H9 (cell line): ENCODE results near the gene SLC25A19. TPM values are rescaled to one million over a fixed set of nuclear protein-coding genes. Genes with fewer than 3 reads are reported as not detected.
"Not testable (repeated sequence)": the region's sequence is repeated elsewhere in the genome, so short reads cannot be mapped to it uniquely, and the experiment has no call there.

Experiments
- DNase-seq: peaks from one replicate; pipeline ENCODE4 v3.0.0-alpha.2; 2017
- H2AFZ ChIP-seq: one replicate; pipeline ENCODE4 v1.6.1; 2013; ENCODE audit warnings: mild to moderate bottlenecking, low read length, control low read depth, moderate library complexity
- H2AK5ac ChIP-seq: 2 replicates; pipeline ENCODE4 v1.6.1; 2013; ENCODE audit warnings: low read length, control low read depth, mixed read lengths; ENCODE audit not compliant: insufficient read length
- H2BK120ac ChIP-seq: one replicate; pipeline ENCODE4 v1.6.1; 2013; ENCODE audit warnings: low read depth, mild to moderate bottlenecking, low read length, control low read depth, inconsistent platforms; ENCODE audit not compliant: poor library complexity, severe bottlenecking
- H2BK12ac ChIP-seq: 2 replicates; pipeline ENCODE4 v1.6.1; 2013; ENCODE audit warnings: low read length, control low read depth, mixed read lengths, low read depth; ENCODE audit not compliant: insufficient read length
- H2BK15ac ChIP-seq: 2 replicates; pipeline ENCODE4 v1.6.1; 2013; ENCODE audit warnings: low read depth, low read length, control low read depth
- H2BK20ac ChIP-seq: one replicate; pipeline ENCODE4 v1.6.1; 2013; ENCODE audit warnings: low read depth, mild to moderate bottlenecking, low read length, control low read depth, inconsistent platforms; ENCODE audit not compliant: poor library complexity, severe bottlenecking
- H2BK5ac ChIP-seq: 2 replicates; pipeline ENCODE4 v1.6.1; 2013; ENCODE audit warnings: low read length, control low read depth, mixed read lengths; ENCODE audit not compliant: insufficient read length
- H3K14ac ChIP-seq: 2 replicates; pipeline ENCODE4 v1.6.1; 2013; ENCODE audit warnings: low read length, control low read depth; ENCODE audit not compliant: insufficient read depth
- H3K18ac ChIP-seq: 2 replicates; pipeline ENCODE4 v1.6.1; 2013; ENCODE audit warnings: low read depth, mild to moderate bottlenecking, mixed read lengths, low read length, control low read depth; ENCODE audit not compliant: insufficient read length
- H3K23ac ChIP-seq: 2 replicates; pipeline ENCODE4 v1.6.1; 2013; ENCODE audit warnings: low read length, control low read depth, mixed read lengths, low read depth; ENCODE audit not compliant: insufficient read length
- H3K23me2 ChIP-seq: 2 replicates; pipeline ENCODE4 v1.6.1; 2013; ENCODE audit warnings: low read depth, mild to moderate bottlenecking, mixed read lengths, low read length, control low read depth; ENCODE audit not compliant: insufficient read length, poor library complexity, severe bottlenecking
- H3K27ac ChIP-seq: 2 replicates; pipeline ENCODE4 v1.5.1; 2013; ENCODE audit warnings: low read length, control low read depth, mixed read lengths, low read depth; ENCODE audit not compliant: insufficient read length
- H3K27me3 ChIP-seq: 2 replicates; pipeline ENCODE4 v1.6.1; 2013; ENCODE audit warnings: low read length, control low read depth, inconsistent platforms; ENCODE audit not compliant: insufficient read depth
- H3K4ac ChIP-seq: 2 replicates; pipeline ENCODE4 v1.6.1; 2013; ENCODE audit warnings: low read depth, mild to moderate bottlenecking, control low read depth, inconsistent platforms, low read length, moderate library complexity
- H3K4me1 ChIP-seq: 2 replicates; pipeline ENCODE4 v1.6.1; 2013; ENCODE audit warnings: low read length, control low read depth, inconsistent platforms; ENCODE audit not compliant: insufficient read depth
- H3K4me2 ChIP-seq: 2 replicates; pipeline ENCODE4 v1.6.1; 2013; ENCODE audit warnings: low read length, control low read depth, mixed read lengths; ENCODE audit not compliant: insufficient read length, insufficient read depth
- H3K56ac ChIP-seq: 2 replicates; pipeline ENCODE4 v1.6.1; 2013; ENCODE audit warnings: low read depth, mild to moderate bottlenecking, mixed read lengths, low read length, control low read depth; ENCODE audit not compliant: insufficient read length
- H3K79me1 ChIP-seq: 2 replicates; pipeline ENCODE4 v1.6.1; 2013; ENCODE audit warnings: low read depth, mild to moderate bottlenecking, moderate library complexity, low read length, control low read depth, inconsistent platforms; ENCODE audit not compliant: insufficient read depth, poor library complexity, severe bottlenecking
- H3K79me2 ChIP-seq: 2 replicates; pipeline ENCODE4 v1.6.1; 2013; ENCODE audit warnings: low read length, control low read depth, inconsistent platforms; ENCODE audit not compliant: insufficient read depth
- H3K9ac ChIP-seq: 2 replicates; pipeline ENCODE4 v1.6.1; 2013; ENCODE audit warnings: low read length, control low read depth, mixed read lengths; ENCODE audit not compliant: insufficient read length; ENCODE audit errors: extremely low read depth
- H3K9me3 ChIP-seq: one replicate; pipeline ENCODE4 v1.6.1; 2013; ENCODE audit warnings: low read depth, low read length, inconsistent platforms; ENCODE audit not compliant: control insufficient read depth
- H3T11ph ChIP-seq: one replicate; pipeline ENCODE4 v1.6.1; 2013; ENCODE audit warnings: mild to moderate bottlenecking, low read length, control low read depth, inconsistent platforms
- H4K20me1 ChIP-seq: one replicate; pipeline ENCODE4 v1.6.1; 2013; ENCODE audit not compliant: control insufficient read depth, insufficient read length, insufficient read depth
- H4K5ac ChIP-seq: 2 replicates; pipeline ENCODE4 v1.6.1; 2013; ENCODE audit warnings: low read depth, mild to moderate bottlenecking, mixed read lengths, low read length, control low read depth; ENCODE audit not compliant: insufficient read length
- H4K8ac ChIP-seq: replicated peaks from 2 replicates; pipeline ENCODE4 v1.6.1; 2013; ENCODE audit warnings: low read length, control low read depth, mixed read lengths, low read depth; ENCODE audit not compliant: insufficient read length
- H4K91ac ChIP-seq: 2 replicates; pipeline ENCODE4 v1.6.1; 2013; ENCODE audit warnings: low read depth, mild to moderate bottlenecking, moderate library complexity, mixed read lengths, low read length, control low read depth; ENCODE audit not compliant: insufficient read length
- H3K27ac Mint-ChIP-seq, 3 experiments: 2 replicates in 2 of 3; 3 replicates in 1 of 3; pipeline ENCODE4 v1.8.0; 2020 to 2021; ENCODE audit warnings: mixed read lengths in 3 of 3, mild to moderate bottlenecking in 1 of 3, moderate library complexity in 1 of 3
- H3K27me3 Mint-ChIP-seq: 2 replicates; pipeline ENCODE4 v1.8.0; 2021; ENCODE audit warnings: low read depth, mild to moderate bottlenecking, moderate library complexity, mixed read lengths
- H3K36me3 Mint-ChIP-seq, 3 experiments: 2 replicates in 2 of 3; 3 replicates in 1 of 3; pipeline ENCODE4 v1.8.0; 2020 to 2021; ENCODE audit warnings: low read depth in 3 of 3, mixed read lengths in 3 of 3; ENCODE audit not compliant: insufficient read depth in 1 of 3
- H3K4me1 Mint-ChIP-seq, 2 experiments: 2 replicates each; pipeline ENCODE4 v1.8.0; 2020; ENCODE audit warnings: mixed read lengths in 2 of 2
- H3K4me3 Mint-ChIP-seq, 2 experiments: 2 replicates in 1 of 2; 3 replicates in 1 of 2; pipeline ENCODE4 v1.8.0; 2020 to 2021; ENCODE audit warnings: mild to moderate bottlenecking in 2 of 2, mixed read lengths in 2 of 2, moderate library complexity in 1 of 2
- H3K9me3 Mint-ChIP-seq, 2 experiments: 2 replicates in 1 of 2; 3 replicates in 1 of 2; pipeline ENCODE4 v1.8.0; 2020; ENCODE audit warnings: mild to moderate bottlenecking in 2 of 2, mixed read lengths in 2 of 2, moderate library complexity in 1 of 2
- WGBS: extraction: QIAGEN DNeasy Blood & Tissue Kit; methylation state at CpG from one replicate; pipeline ENCODE4 v1.1.7; 2013; ENCODE audit warnings: missing lambda C conversion rate, low lambda C conversion rate, mixed read lengths; ENCODE audit not compliant: insufficient read length; ENCODE audit errors: extremely low coverage; 5-methylcytosine and 5-hydroxymethylcytosine counted together
- total RNA-seq: library from RNA; stranded (reverse); gene quantifications from 2 replicates; pipeline ENCODE4 v1.2.1, GENCODE V29; 2021

Gene SLC25A19
- total RNA-seq, 1 experiment from 2014 or later, result 24.2 TPM

DNA sequence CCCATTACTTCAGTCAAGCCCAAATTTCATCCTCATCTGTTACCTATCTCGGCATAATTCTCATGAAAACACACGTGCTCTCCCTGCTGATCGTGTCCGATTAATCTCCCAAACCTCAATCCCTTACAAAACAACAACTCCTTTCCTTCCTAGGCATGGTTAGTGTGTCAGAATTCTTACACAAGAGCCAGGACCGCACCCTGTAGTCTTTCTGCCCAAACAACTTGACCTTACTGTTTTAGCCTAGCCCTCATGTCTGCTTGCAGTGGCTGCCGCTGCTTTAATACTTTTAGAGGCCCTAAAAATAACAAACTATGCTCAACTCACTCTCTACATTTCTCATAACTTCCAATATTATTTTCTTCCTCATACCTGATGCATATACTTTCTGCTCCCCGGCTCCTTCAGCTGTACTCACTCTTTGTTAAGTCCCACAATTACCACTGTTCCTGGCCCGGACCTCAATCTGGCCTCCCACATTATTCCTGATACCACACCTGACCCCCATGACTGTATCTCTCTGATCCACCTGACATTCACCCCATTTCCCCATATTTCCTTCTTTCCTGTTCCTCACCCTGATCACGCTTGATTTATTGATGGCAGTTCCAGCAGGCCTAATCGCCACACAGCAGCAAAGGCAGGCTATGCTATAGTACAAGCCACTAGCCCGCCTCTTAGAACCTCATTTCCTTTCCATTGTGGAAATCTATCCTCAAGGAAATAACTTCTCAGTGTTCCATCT is 33.1 kb downstream of the SLC25A19 start:
- H3K4ac ChIP-seq, H4K91ac ChIP-seq, H3K4me3 Mint-ChIP-seq, H2BK120ac ChIP-seq, H3K27ac ChIP-seq, H2AFZ ChIP-seq, H3K18ac ChIP-seq, H3T11ph ChIP-seq, H2AK5ac ChIP-seq, H4K8ac ChIP-seq, H3K4me1 ChIP-seq, H3K14ac ChIP-seq, H3K27me3 ChIP-seq, H2BK12ac ChIP-seq, H3K4me2 ChIP-seq, H3K56ac ChIP-seq, H2BK20ac ChIP-seq, H4K5ac ChIP-seq, H3K27me3 Mint-ChIP-seq, H3K23ac ChIP-seq, DNase-seq, H3K9me3 ChIP-seq, H2BK15ac ChIP-seq, H3K23me2 ChIP-seq, H3K79me1 ChIP-seq, H2BK5ac ChIP-seq, H4K20me1 ChIP-seq, H3K9ac ChIP-seq, H3K9me3 Mint-ChIP-seq: not testable (repeated sequence)
- H3K4me1 Mint-ChIP-seq, result peaks cover 51 to 54% of the 10 kb centered on the region in 2 experiments
- H3K27ac Mint-ChIP-seq, result peak overlapping the region in 1 of 3 experiments; percentile 1; a peak in 2 of 7 replicates
- H3K79me2 ChIP-seq, result peaks cover 16% of the 10 kb centered on the region
- WGBS, result no CpG with 5 or more reads among the region's 11 CpGs
- peaks cover 0 to 13% (median 2%) of the 10 kb centered on the region in 3 experiments; a peak in 4 of 7 replicates for H3K36me3 Mint-ChIP-seq
